Heart left ventricle (tissue), 13 donors: ENCODE results near the gene TOP3B.

ENCODE experiments used
- CTCF ChIP-seq, 12 donors: fragments of 200-600 bp; sonication (generic) in 4 of 12; IDR thresholded peaks; one replicate each; pipeline versions ENCODE4 v1.5.0 to v1.8.0; 2018 to 2022; ENCODE audit warnings: antibody characterized with exemption in 12 of 12, mild to moderate bottlenecking in 5 of 12
- POLR2A ChIP-seq, 2 donors: fragments of 450-650 bp; IDR thresholded peaks; one replicate each; pipeline ENCODE4 v1.6.1; 2017; ENCODE audit warnings: antibody characterized with exemption in 2 of 2, mild to moderate bottlenecking in 2 of 2, moderate library complexity in 2 of 2
- donor health status: ischemic (EF 13 %, LVEDD 7.1; RV severe dilation, severe dysfunction).
- donor health status: DM: no; HTN: yes; CAD: no.
- donor health status: DM: no; HTN: no; CAD: no.
- donor health status: ischemic (EF 25% LVEDD 6.9; RV normal size, moderate dysfunction).
- donor health status: ischemic (EF 25% LVEDD 5.7; RV mildly dilated, moderate dysfunction).
- donor health status: ischemic (EF 35%, LVEDD 5.7; RV mildly dilated, moderate dysfunction).
- donor health status: nonischemic (EF 11% LVEDD 7.7; RV severe dilation, severe dysfunction).
- donor health status: DM: yes; HTN: yes; CAD: no.
- donor health status: PGD.
- donor health status: ischemic (EF 29% LVEDD 5.4; RV normal size, mild dysfunction).
- donor health status: nonischemic (EF 23%, LVEDD 6.1; RV moderate dilation, normal function).

GRCh38 chr22:21970800-21971617, 11.6 kb downstream of the TOP3B start:
- no peak for TF ChIP-seq CTCF (IDR thresholded peaks at IDR 0.05)
- TF ChIP-seq POLR2A (IDR thresholded peaks at IDR 0.05), result no peak
